ENCODE results near the gene OLA1.

GRCh38 chr2:174286172-174286571 is 37.8 kb upstream of the OLA1 start:
- TF ChIP-seq CTCF (IDR thresholded peaks at IDR 0.05), result no peak
- TF ChIP-seq ZFX (IDR thresholded peaks at IDR 0.05; ENCODE audit: borderline replicate concordance), result no peak
